ENCODE results near the gene ZNF480.
"Not testable (repeated sequence)": the region's sequence is repeated elsewhere in the genome, so short reads cannot be mapped to it uniquely, and the experiment has no call there.

ZNF480 gene

DNA sequence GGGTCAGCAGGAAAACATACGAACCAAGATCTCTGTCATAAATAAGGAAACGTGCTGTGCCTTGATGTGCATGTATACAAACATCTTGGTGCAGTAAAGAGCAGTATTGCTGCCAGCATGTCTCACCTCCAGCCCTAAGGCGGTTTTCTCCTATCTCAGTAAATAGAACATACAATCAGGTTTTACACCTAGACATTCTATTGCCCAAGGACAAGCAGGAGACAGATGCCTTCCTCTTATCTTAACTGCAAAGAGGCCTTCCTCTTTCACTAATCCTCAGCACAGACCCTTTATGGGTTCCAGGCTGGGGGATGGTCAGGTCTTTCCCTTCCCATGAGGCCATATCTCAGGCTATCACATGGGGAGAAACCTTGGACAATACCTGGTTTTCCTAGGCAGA, 42.1 kb downstream of the ZNF480 start:
- DNase-seq (ENCODE audit: low read depth): not testable (repeated sequence)

DNA sequence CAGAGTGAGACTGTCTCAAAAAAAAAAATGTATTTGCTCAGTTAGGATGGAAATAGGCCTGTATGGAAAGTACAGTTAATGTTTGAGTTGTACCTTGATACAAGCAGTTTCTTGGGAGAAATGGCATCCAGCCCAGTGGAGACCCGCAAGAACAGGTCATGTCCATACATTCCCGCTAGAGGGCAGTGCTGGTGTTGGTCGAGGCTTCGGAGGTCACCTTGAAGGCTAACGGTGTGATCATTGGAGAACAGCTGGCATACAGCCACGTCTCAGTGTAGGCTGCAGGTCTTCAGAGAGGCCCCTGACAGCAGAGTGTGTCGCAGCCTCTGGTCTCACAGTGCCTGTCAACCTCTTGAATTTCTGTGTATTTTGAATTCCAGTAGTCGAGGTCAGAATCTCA, 46.6 kb downstream of the ZNF480 start:
- DNase-seq (ENCODE audit: low read depth): peak; percentile 35

DNA sequence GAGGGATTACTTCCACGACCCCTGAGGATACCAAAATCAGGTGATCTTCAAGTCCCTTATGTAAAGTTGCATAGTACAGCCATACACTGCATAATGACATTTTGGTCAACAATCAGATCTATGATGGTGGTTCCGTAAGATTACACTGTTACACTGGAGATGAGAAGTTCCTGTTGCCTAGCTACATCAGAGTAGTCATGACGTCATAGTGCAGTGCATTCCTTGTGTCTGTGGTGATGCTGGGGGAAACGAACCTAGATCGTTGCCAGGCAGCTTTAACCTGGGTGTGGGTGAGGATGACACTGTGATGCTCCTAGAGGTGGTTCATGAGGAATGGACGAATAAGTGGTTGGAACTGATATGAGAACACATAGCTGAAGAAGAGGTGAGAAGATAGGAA, 48.2 kb downstream of the ZNF480 start:
- no peak for DNase-seq (ENCODE audit: low read depth)

DNA sequence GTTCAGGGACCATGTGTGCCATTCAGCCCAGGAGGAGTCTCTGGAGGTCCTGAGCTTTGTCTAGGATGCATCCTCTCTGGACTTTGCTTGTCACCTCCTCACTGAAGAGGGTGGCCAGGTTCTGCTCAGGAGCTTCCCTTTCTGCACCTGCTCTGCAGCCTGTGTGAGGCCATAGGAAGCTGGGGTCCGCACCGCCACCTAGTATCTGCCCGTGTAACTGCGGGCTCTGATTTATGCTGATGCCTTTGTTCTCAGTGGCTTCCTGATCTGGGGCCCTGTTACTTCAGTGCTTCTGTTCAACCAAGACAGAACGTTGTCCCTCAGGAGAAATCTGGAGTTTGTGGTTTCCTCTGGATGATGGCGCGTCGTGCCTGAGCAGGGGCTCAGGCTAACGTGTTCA, 54.5 kb downstream of the ZNF480 start:
- no peak for DNase-seq (ENCODE audit: low read depth)

DNA sequence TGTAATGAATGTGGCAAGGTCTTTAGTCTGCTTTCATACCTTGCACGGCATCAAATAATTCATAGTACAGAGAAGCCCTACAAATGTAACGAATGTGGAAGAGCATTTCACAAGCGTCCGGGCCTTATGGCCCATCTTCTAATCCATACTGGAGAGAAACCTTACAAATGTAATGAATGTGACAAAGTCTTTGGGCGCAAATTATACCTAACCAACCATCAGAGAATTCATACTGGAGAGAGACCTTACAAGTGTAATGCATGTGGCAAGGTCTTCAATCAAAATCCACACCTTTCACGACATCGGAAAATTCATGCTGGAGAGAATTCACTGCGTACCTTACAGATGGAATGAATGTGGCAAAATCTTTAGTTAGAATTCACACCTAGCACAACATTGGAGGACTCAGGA, 69.5 kb downstream of the ZNF480 start:
- no peak for DNase-seq (ENCODE audit: low read depth)

DNA sequence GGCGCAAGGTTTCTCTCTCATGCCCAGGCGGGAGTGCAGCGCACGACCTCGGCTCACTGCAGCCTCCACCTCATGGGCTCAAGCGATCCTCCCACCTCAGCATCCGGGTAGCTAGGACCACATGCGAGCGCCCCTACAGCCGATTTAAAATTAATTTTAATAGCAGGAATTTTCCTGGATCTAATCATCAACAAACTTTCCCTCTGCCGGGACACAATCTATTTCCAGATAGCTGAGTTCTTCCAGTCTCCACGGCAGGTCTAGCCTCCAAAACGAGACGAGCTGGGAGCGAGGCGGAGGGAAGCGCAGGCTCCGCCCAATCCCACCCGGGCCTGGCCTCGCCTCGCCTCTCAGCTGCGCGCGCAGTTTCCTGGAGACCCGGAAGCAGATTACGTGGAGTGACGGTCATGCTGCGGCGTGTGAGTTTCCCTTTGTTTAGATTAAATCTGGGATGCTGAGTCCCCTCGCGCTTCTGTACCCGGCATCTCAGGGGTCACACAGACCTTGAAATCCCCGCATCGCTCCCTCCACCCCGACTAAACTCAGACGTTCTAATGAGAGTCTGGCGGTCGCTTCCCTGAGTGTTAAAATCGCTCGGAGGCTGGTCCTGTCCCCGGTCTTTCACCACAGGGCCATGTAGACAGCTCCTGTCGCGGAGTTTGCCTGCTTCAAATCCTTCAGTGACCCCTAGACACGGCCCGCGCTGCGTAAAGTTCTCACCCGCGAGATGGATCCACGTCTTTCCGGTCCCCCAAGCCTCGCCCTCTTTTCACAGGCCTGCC, 72.8 kb downstream of the ZNF480 start, which contains the start of gene ZNF880:
Gene ZNF880, plus strand, starts transcription at position 365 of the 782 bp plus-strand sequence. Its CDS starts 43 bp downstream, at position 408.
- peak; percentile 88 for DNase-seq (ENCODE audit: low read depth)

DNA sequence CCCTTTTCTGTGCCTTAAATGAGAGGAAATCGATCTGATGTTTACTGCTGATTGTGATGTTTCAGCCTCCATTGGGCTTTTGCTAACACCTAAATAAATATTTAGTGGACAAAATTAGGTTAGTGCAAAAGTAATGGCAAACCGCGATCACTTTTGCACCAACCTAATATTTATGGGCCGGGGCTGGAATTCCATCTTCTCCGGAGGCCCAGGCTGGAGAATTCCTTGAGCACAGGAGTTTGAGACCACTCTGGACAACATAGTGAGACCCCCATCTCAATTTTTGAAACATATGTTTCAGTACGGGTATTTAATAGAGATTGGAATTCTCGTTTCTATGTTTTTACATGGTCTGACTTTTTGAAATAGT, 73.4 kb downstream of the ZNF480 start:
- no peak for DNase-seq (ENCODE audit: low read depth)

Measured in activated T-cell treated with anti-CD3 and anti-CD28 coated beads for 48 hours (primary cell).